B cell (primary cell): Measurements from ENCODE around the gene ARSA. TPM values are rescaled to one million over a fixed set of nuclear protein-coding genes. Genes with fewer than 3 reads are reported as not detected.

Experiments used
- ATAC-seq: fragments of 200-7000 bp; cut with Tn5 transposase; one replicate; pipeline ENCODE4 v1.10.0; 2021; ENCODE audit warnings: low read depth, mild to moderate bottlenecking, moderate number of reproducible peaks, moderate library complexity
- CTCF ChIA-PET: fragments of 350-600 bp; sonication (Branson Sonifier 250); formaldehyde crosslinking; loops from one replicate; lab custom pipeline; 2021; ENCODE audit warnings: antibody characterized with exemption, inconsistent platforms; lab: Charles Lee
- POLR2A ChIA-PET: fragments of 350-600 bp; sonication (Branson Sonifier 250); formaldehyde crosslinking; loops from one replicate; lab custom pipeline; 2021; ENCODE audit warnings: antibody characterized with exemption; lab: Charles Lee
- DNase-seq: peaks from one replicate; pipeline ENCODE4 v3.0.0; 2013
- H2AFZ ChIP-seq: 2 replicates; pipeline ENCODE4 v1.6.1; 2012; ENCODE audit warnings: mild to moderate bottlenecking, low read depth, low read length; ENCODE audit not compliant: insufficient read depth, poor library complexity, severe bottlenecking
- H3K27ac ChIP-seq, 2 donors: 1 replicate in 1 of 2; 2 replicates in 1 of 2; pipeline ENCODE4 v1.5.1; 2012 to 2013; ENCODE audit warnings: low read length in 2 of 2, mild to moderate bottlenecking in 2 of 2, moderate library complexity in 1 of 2
- H3K27me3 ChIP-seq, 4 experiments: fragments of 200-600 bp in 1 of 4; sonication (generic) in 1 of 4; replicated peaks in 1 of 4; 1 replicate in 2 of 4; 2 replicates in 2 of 4; pipeline versions ENCODE4 v1.6.1 to v1.7.0; 2013 to 2016; ENCODE audit warnings: low read length in 3 of 4, mild to moderate bottlenecking in 2 of 4, mixed read lengths in 1 of 4, moderate library complexity in 1 of 4; ENCODE audit not compliant: insufficient read depth in 4 of 4, control insufficient read depth in 3 of 4; ENCODE audit errors: control extremely low read depth in 1 of 4
- H3K36me3 ChIP-seq, 2 experiments: replicated peaks in 1 of 2; 1 replicate in 1 of 2; 2 replicates in 1 of 2; pipeline versions ENCODE4 v1.6.1 to v1.7.1; 2013; ENCODE audit warnings: low read length in 1 of 2; ENCODE audit not compliant: insufficient read depth in 2 of 2, control insufficient read depth in 1 of 2; ENCODE audit errors: control extremely low read depth in 1 of 2, extremely low read depth in 1 of 2
- H3K4me1 ChIP-seq, 2 donors: fragments of 200-600 bp in 1 of 2; sonication (generic) in 1 of 2; 1 replicate in 1 of 2; 2 replicates in 1 of 2; pipeline versions ENCODE4 v1.5.1 to v1.6.1; 2013 to 2017; ENCODE audit warnings: low read length in 2 of 2; ENCODE audit not compliant: control insufficient read depth in 2 of 2, insufficient read depth in 2 of 2
- H3K4me2 ChIP-seq: replicated peaks from 2 replicates; pipeline ENCODE3; 2012; ENCODE audit warnings: mild to moderate bottlenecking, low read depth, low read length; ENCODE audit not compliant: poor library complexity, severe bottlenecking
- H3K4me3 ChIP-seq, 5 experiments: fragments of 200-600 bp in 1 of 5; sonication (generic) in 1 of 5; 1 replicate in 3 of 5; 2 replicates in 2 of 5; pipeline versions ENCODE4 v1.5.1 to v1.7.0; 2011 to 2016; ENCODE audit warnings: low read length in 4 of 5, mild to moderate bottlenecking in 4 of 5, low read depth in 2 of 5, control low read depth in 1 of 5, moderate library complexity in 1 of 5; ENCODE audit not compliant: insufficient read depth in 1 of 5; ENCODE audit errors: control extremely low read depth in 1 of 5, extremely low read depth in 1 of 5
- H3K79me2 ChIP-seq: fragments of 200-600 bp; sonication (generic); one replicate; pipeline ENCODE4 v1.6.0; 2016; ENCODE audit warnings: low read length; ENCODE audit not compliant: control insufficient read depth, insufficient read depth
- H3K9ac ChIP-seq: fragments of 200-600 bp; sonication (generic); 2 replicates; pipeline ENCODE4 v1.6.1; 2017; ENCODE audit warnings: mild to moderate bottlenecking, low read length, moderate library complexity
- H3K9me3 ChIP-seq, 3 donors: one replicate each; pipeline versions ENCODE4 v1.6.1 to v1.7.1; 2013; ENCODE audit warnings: low read length in 2 of 3; ENCODE audit not compliant: control insufficient read depth in 2 of 3, insufficient read depth in 1 of 3; ENCODE audit errors: control extremely low read depth in 1 of 3
- H4K20me1 ChIP-seq: 2 replicates; pipeline ENCODE4 v1.6.0; 2012; ENCODE audit warnings: mild to moderate bottlenecking, low read length; ENCODE audit not compliant: insufficient read depth, control insufficient read depth, poor library complexity, severe bottlenecking
- H3K27ac Mint-ChIP-seq: one replicate; pipeline ENCODE4 v1.8.0; 2021; ENCODE audit warnings: mixed read lengths
- H3K27me3 Mint-ChIP-seq: one replicate; pipeline ENCODE4 v1.8.0; 2021; ENCODE audit warnings: mixed read lengths
- H3K4me1 Mint-ChIP-seq: one replicate; pipeline ENCODE4 v1.8.0; 2021; ENCODE audit warnings: mixed read lengths
- H3K4me3 Mint-ChIP-seq: one replicate; pipeline ENCODE4 v1.8.0; 2021; ENCODE audit warnings: mixed read lengths
- H3K9me3 Mint-ChIP-seq: one replicate; pipeline ENCODE4 v1.8.0; 2022; ENCODE audit warnings: mixed read lengths; ENCODE audit not compliant: insufficient read depth
- CTCF ChIP-seq: fragments of 200-600 bp; IDR thresholded peaks from one replicate; pipeline ENCODE4 v1.8.0; 2022; ENCODE audit warnings: antibody characterized with exemption, mild to moderate bottlenecking
- EZH2 ChIP-seq: IDR thresholded peaks from 2 replicates; pipeline ENCODE4 v1.6.1; 2012; ENCODE audit warnings: borderline replicate concordance, low read depth, mild to moderate bottlenecking, moderate library complexity, low read length; ENCODE audit not compliant: insufficient read depth, poor library complexity, severe bottlenecking
- WGBS: methylation state at CpG from one replicate; pipeline ENCODE4 v1.1.5; 2013; ENCODE audit warnings: missing lambda C conversion rate; ENCODE audit not compliant: insufficient coverage; 5-methylcytosine and 5-hydroxymethylcytosine counted together
- intact Hi-C: fragments of 100-400 bp; cut with micrococcal nuclease; formaldehyde crosslinking; loops from one replicate; pipeline ENCODE4 v1.10.0; 2022
- polyA plus RNA-seq: library from polyadenylated mRNA; depleted of rRNA; stranded (reverse); fragments of >200 nt; gene quantifications from 2 replicates; pipeline ENCODE4 v1.2.3, GENCODE V29; 2012
- total RNA-seq, 2 donors: library from RNA; stranded (reverse); fragments of 120-200 nt in 1 of 2; gene quantifications; 1 replicate in 1 of 2; 2 replicates in 1 of 2; pipeline versions ENCODE4 v1.2.3 to v1.2.4, GENCODE V29; 2013 to 2022

ARSA gene
- total and polyA plus RNA-seq, 2 donors (not counting 1 experiment from before 2014, with no cell fraction given), result 82.0 to 128 TPM

- ChIA-PET POLR2A (interaction anchor here (0.9 to 1.1 kb wide), 3 partner anchors 13 to 103 kb away, joined by 3 read pairs; partner anchors contain the start of gene TYMP), CTCF (interaction anchor here (0.6 to 2.2 kb wide), 4 partner anchors 13 to 155 kb away, joined by 3 to 11 read pairs (median 4); partner anchors contain the start of gene SCO2)
- peaks cover 12 to 21% of the 10 kb centered on the region in 2 donors for H3K4me1 ChIP-seq
- peak overlapping the region; percentile 97 for H2AFZ ChIP-seq
- no peaks in the 10 kb centered on the region for H3K27me3 ChIP-seq
- H3K4me3 Mint-ChIP-seq, result peak overlapping the region; percentile 94
- H3K36me3 ChIP-seq, result no peaks in the 10 kb centered on the region
- peak overlapping the region; percentile 72 to 92 (median 80) for H3K4me3 ChIP-seq
- peaks cover 9% of the 10 kb centered on the region for H3K79me2 ChIP-seq
- H3K9ac ChIP-seq, result peak overlapping the region; percentile 82
- peak overlapping the region; percentile 80 for H3K27ac Mint-ChIP-seq
- H3K4me2 ChIP-seq, result peak overlapping the region; percentile 97
- ATAC-seq (no peak), DNase-seq (no peak)
- WGBS, result 37% methylated on average over 14 of the region's 16 CpGs
- H3K9me3 ChIP-seq, result no peaks in the 10 kb centered on the region
- no peaks in the 10 kb centered on the region for H3K27me3 Mint-ChIP-seq
- peaks cover 17% of the 10 kb centered on the region for H3K4me1 Mint-ChIP-seq
- no peak for TF ChIP-seq CTCF
- no peak for TF ChIP-seq EZH2
- intact Hi-C loops, result loop anchor here (1.0 to 2.0 kb wide), 3 partner anchors 12 to 66 kb away; partner anchors contain the start of genes CHKB and SYCE3
- no peaks in the 10 kb centered on the region for H3K9me3 Mint-ChIP-seq
- no peaks in the 10 kb centered on the region for H4K20me1 ChIP-seq
- H3K27ac ChIP-seq, result peak overlapping the region in 1 of 2 donors; percentile 70
Measured at GRCh38 chr22:50628543-50629134, 687 bp upstream of the ARSA start.
